ENCODE data around the gene ANTXRL. TPM values are rescaled to one million over a fixed set of nuclear protein-coding genes. Genes with fewer than 3 reads are reported as not detected.
"Not testable (repeated sequence)": the region's sequence is repeated elsewhere in the genome, so short reads cannot be mapped to it uniquely, and the experiment has no call there.

The ANTXRL gene
- polyA plus RNA-seq, 1 donor, result 0.23 TPM

GRCh38 chr10:46328853-46329689, 42.3 kb downstream of the ANTXRL start:
- no peak for DNase-seq (ENCODE audit: low read depth)

- DNase-seq (ENCODE audit: low read depth), result no peak
Observed at GRCh38 chr10:46329690-46330016, 42.9 kb downstream of the ANTXRL start.

- DNase-seq (ENCODE audit: low read depth), result no peak
Observed at GRCh38 chr10:46330894-46331293, 44.1 kb downstream of the ANTXRL start.

- DNase-seq (ENCODE audit: low read depth), result not testable (repeated sequence)
Observed at GRCh38 chr10:46365484-46365883, 78.7 kb downstream of the ANTXRL start.

- not testable (repeated sequence) for DNase-seq (ENCODE audit: low read depth)
Observed at GRCh38 chr10:46367209-46367608, 80.4 kb downstream of the ANTXRL start.

- DNase-seq (ENCODE audit: low read depth), result not testable (repeated sequence)
Observed at GRCh38 chr10:46367666-46368240, 81.0 kb downstream of the ANTXRL start.

GRCh38 chr10:46368956-46369355, 82.2 kb downstream of the ANTXRL start:
- not testable (repeated sequence) for DNase-seq (ENCODE audit: low read depth)

- DNase-seq (ENCODE audit: low read depth), result not testable (repeated sequence)
Observed at GRCh38 chr10:46374410-46374809, 87.6 kb downstream of the ANTXRL start.

- not testable (repeated sequence) for DNase-seq (ENCODE audit: low read depth)
Observed at GRCh38 chr10:46375406-46375805, 88.6 kb downstream of the ANTXRL start, which contains the start of gene ANXA8L1. Gene ANXA8L1, plus strand, starts transcription at chr10:46375776. Its CDS starts 76 bp downstream, at chr10:46375852.

GRCh38 chr10:46377022-46377421, 90.2 kb downstream of the ANTXRL start:
- DNase-seq (ENCODE audit: low read depth), result not testable (repeated sequence)

- DNase-seq (ENCODE audit: low read depth), result not testable (repeated sequence)
Observed at GRCh38 chr10:46377651-46378050, 90.9 kb downstream of the ANTXRL start.

GRCh38 chr10:46378108-46378507, 91.3 kb downstream of the ANTXRL start:
- not testable (repeated sequence) for DNase-seq (ENCODE audit: low read depth)

- DNase-seq (ENCODE audit: low read depth), result not testable (repeated sequence)
Observed at GRCh38 chr10:46379233-46379848, 92.5 kb downstream of the ANTXRL start.

Other genes with a start within 250 kb of the ANTXRL start
- not detected for gene MSMB, start 240.7 kb upstream of the ANTXRL start, polyA plus RNA-seq (ENCODE audit: insufficient read length)
- not detected for gene ANXA8L1, start 88.8 kb downstream of the ANTXRL start, polyA plus RNA-seq (ENCODE audit: insufficient read length)
- not detected for gene NPY4R, start 179.0 kb downstream of the ANTXRL start, polyA plus RNA-seq (ENCODE audit: insufficient read length)